ENCODE data around the gene SMPD2. TPM values are rescaled to one million over a fixed set of nuclear protein-coding genes. Genes with fewer than 3 reads are reported as not detected.

Gene SMPD2
- total and polyA plus RNA-seq, 2 donors (not counting 3 experiments of a cell fraction or from before 2014, with no cell fraction given), result 6.9 to 10.0 TPM

- H4K20me1 ChIP-seq (replicated peaks; ENCODE audit: control insufficient read depth, extremely low read depth, insufficient read depth, low read length), result no peaks in the 10 kb centered on the region
- no peak overlapping the region for H3K4me2 ChIP-seq (ENCODE audit: insufficient read depth, low read length)
- no TSS peak for BruUV-seq (replicated peaks)
- no peaks in the 10 kb centered on the region for H3K4me1 ChIP-seq (ENCODE audit: control insufficient read depth, extremely low read depth, insufficient read depth, low read length)
- TF ChIP-seq CTCF (IDR thresholded peaks at IDR 0.05; ENCODE audit: extremely low read depth in 1 of 2, insufficient read depth in 1 of 2, low read depth in 1 of 2, low read length in 2 of 2) (peak in 1 of 2 donors; percentile 7), JUN (IDR thresholded peaks at IDR 0.05; ENCODE audit: borderline replicate concordance, insufficient read depth, insufficient read length, low read depth) (no peak), POLR2AphosphoS5 (IDR thresholded peaks at IDR 0.05; ENCODE audit: insufficient read depth, low read depth, low read length) (no peak), POLR2A (IDR thresholded peaks at IDR 0.05; ENCODE audit: low read depth, low read length) (no peak), MYC (IDR thresholded peaks at IDR 0.05; ENCODE audit: low read depth, low read length) (no peak), EZH2 (IDR thresholded peaks at IDR 0.05; ENCODE audit: borderline replicate concordance, low read depth, low read length, severe bottlenecking) (no peak), FOS (IDR thresholded peaks at IDR 0.05; ENCODE audit: borderline replicate concordance, insufficient read depth, low read length) (no peak), MAX (IDR thresholded peaks at IDR 0.05; ENCODE audit: insufficient read depth, insufficient read length) (no peak), GATA2 (IDR thresholded peaks at IDR 0.05; ENCODE audit: insufficient read depth, insufficient read length, low read depth, low read length) (no peak)
- H3K9me3 ChIP-seq (replicated peaks; ENCODE audit: control insufficient read depth, insufficient read depth, low read length), result no peaks in the 10 kb centered on the region
- DNase-seq (ENCODE audit: low read depth, low spot score) (no peak), FAIRE-seq (no peak)
- ChIA-PET CTCF (interaction anchor here (1.0 kb wide), 1 partner anchor 594 kb away, joined by 3 read pairs; no protein-coding TSS in a partner anchor), POLR2A (no interaction called here)
- dilution Hi-C loops (cut with MboI; ENCODE audit: extremely low pct_ligation_motif_present, low sequenced_read_pairs) (no loop called here), intact Hi-C loops (cut with micrococcal nuclease) (no loop called here)
- no peak overlapping the region for H2AFZ ChIP-seq (ENCODE audit: low read depth, low read length)
- H3K79me2 ChIP-seq (ENCODE audit: control insufficient read depth, insufficient read depth, low read length), result no peaks in the 10 kb centered on the region
- H3K9ac ChIP-seq (replicated peaks; ENCODE audit: extremely low read depth, insufficient read depth, low read length), result no peak overlapping the region
- no peaks in the 10 kb centered on the region for H3K9me1 ChIP-seq (replicated peaks; ENCODE audit: control insufficient read depth, extremely low read depth, insufficient read depth, low read length)
- no peak overlapping the region for H3K27ac ChIP-seq (ENCODE audit: insufficient read depth, low read depth, low read length)
- H3K4me3 ChIP-seq (replicated peaks in 1 of 3; ENCODE audit: insufficient read depth in 1 of 3, low read depth in 1 of 3, low read length in 3 of 3), result no peak overlapping the region
- H3K27me3 ChIP-seq (ENCODE audit: control insufficient read depth in 2 of 2, insufficient read depth in 2 of 2, low read length in 2 of 2), result no peaks in the 10 kb centered on the region
- H3K36me3 ChIP-seq (ENCODE audit: control insufficient read depth in 2 of 2, extremely low read depth in 1 of 2, insufficient read depth in 2 of 2, low read length in 2 of 2), result peaks cover 0 to 17% of the 10 kb centered on the region in 2 experiments
Measured at GRCh38 chr6:109445382-109445781, 4.9 kb downstream of the SMPD2 start.

Data from endothelial cell of umbilical vein (primary cell).